Right atrium auricular region (tissue), 2 donors: ENCODE measurements around the gene GSK3B. TPM values are rescaled to one million over a fixed set of nuclear protein-coding genes. Genes with fewer than 3 reads are reported as not detected.

Experiments
- DNase-seq: peaks from one replicate; pipeline ENCODE4 v3.0.0-alpha.2; 2019; ENCODE audit warnings: low spot score
- H3K27ac ChIP-seq, 2 donors: fragments of 200-600 bp; sonication (generic); 1 replicate in 1 of 2; 2 replicates in 1 of 2; pipeline ENCODE4 v1.5.1; 2016 to 2019
- H3K27me3 ChIP-seq, 2 donors: fragments of 200-600 bp; sonication (generic); one replicate each; pipeline versions ENCODE4 v1.5.1 to v1.6.0; 2017 to 2019
- H3K36me3 ChIP-seq: fragments of 200-600 bp; sonication (generic); one replicate; pipeline ENCODE4 v1.5.1; 2016
- H3K4me1 ChIP-seq, 2 donors: fragments of 200-600 bp; sonication (generic); one replicate each; pipeline versions ENCODE4 v1.5.1 to v1.6.0; 2017 to 2019
- H3K4me3 ChIP-seq, 2 donors: fragments of 200-600 bp; sonication (generic); 1 replicate in 1 of 2; 2 replicates in 1 of 2; pipeline ENCODE4 v1.5.1; 2017 to 2019; ENCODE audit warnings: mild to moderate bottlenecking in 1 of 2, moderate library complexity in 1 of 2
- H3K9me3 ChIP-seq, 2 donors: fragments of 200-600 bp; sonication (generic); one replicate each; pipeline ENCODE4 v1.5.1; 2019
- CTCF ChIP-seq, 2 donors: fragments of 200-600 bp; sonication (generic); IDR thresholded peaks; one replicate each; pipeline ENCODE4 v1.5.1; 2019; ENCODE audit warnings: antibody characterized with exemption in 2 of 2
- total RNA-seq, 2 donors: library from RNA; depleted of rRNA; stranded (reverse); fragments of >200 nt; gene quantifications; one replicate each; pipeline ENCODE4 v1.1.0, GENCODE V29; 2016

Gene GSK3B
- total RNA-seq, 2 donors from 2014 or later, result 31.3 to 42.0 TPM

- TF ChIP-seq CTCF (IDR thresholded peaks at IDR 0.05), result no peak
- Histone ChIP-seq H3K9me3 (no peaks in the 10 kb centered on the region), H3K27ac (no peak overlapping the region), H3K27me3 (no peaks in the 10 kb centered on the region), H3K36me3 (no peaks in the 10 kb centered on the region), H3K4me3 (no peak overlapping the region), H3K4me1 (peaks cover 0 to 12% of the 10 kb centered on the region in 2 donors)
- DNase-seq, result no peak
These were observed 281.7 kb downstream of the GSK3B start for GRCh38 chr3:119812491-119813058.

GRCh38 chr3:119810018-119810435 lies 284.2 kb downstream of the GSK3B start:
- Histone ChIP-seq H3K4me3 (peak overlapping the region; percentile 33 to 58), H3K9me3 (no peaks in the 10 kb centered on the region), H3K4me1 (peaks cover 0 to 12% of the 10 kb centered on the region in 2 donors), H3K36me3 (no peaks in the 10 kb centered on the region), H3K27ac (no peak overlapping the region), H3K27me3 (no peaks in the 10 kb centered on the region)
- DNase-seq, result no peak
- no peak for TF ChIP-seq CTCF (IDR thresholded peaks at IDR 0.05)

GRCh38 chr3:119809249-119810017 lies 284.8 kb downstream of the GSK3B start:
- Histone ChIP-seq H3K4me3 (peak overlapping the region; percentile 33 to 58), H3K36me3 (no peaks in the 10 kb centered on the region), H3K9me3 (no peaks in the 10 kb centered on the region), H3K27ac (no peak overlapping the region), H3K27me3 (no peaks in the 10 kb centered on the region), H3K4me1 (peaks cover 0 to 12% of the 10 kb centered on the region in 2 donors)
- no peak for TF ChIP-seq CTCF (IDR thresholded peaks at IDR 0.05)
- no peak for DNase-seq

- no peak for DNase-seq
- no peak for TF ChIP-seq CTCF (IDR thresholded peaks at IDR 0.05)
- Histone ChIP-seq H3K27ac (no peak overlapping the region), H3K4me3 (no peak overlapping the region), H3K4me1 (peaks cover 0 to 12% of the 10 kb centered on the region in 2 donors), H3K36me3 (no peaks in the 10 kb centered on the region), H3K9me3 (no peaks in the 10 kb centered on the region), H3K27me3 (no peaks in the 10 kb centered on the region)
These were observed 285.4 kb downstream of the GSK3B start for GRCh38 chr3:119808843-119809242.

- H3K9me3 ChIP-seq, result no peaks in the 10 kb centered on the region
- H3K4me1 ChIP-seq, result peaks cover 0 to 12% of the 10 kb centered on the region in 2 donors
- TF ChIP-seq CTCF (IDR thresholded peaks at IDR 0.05), result no peak
- DNase-seq, result no peak
- no peaks in the 10 kb centered on the region for H3K27me3 ChIP-seq
- H3K27ac ChIP-seq, result no peak overlapping the region
- no peaks in the 10 kb centered on the region for H3K36me3 ChIP-seq
- H3K4me3 ChIP-seq, result no peak overlapping the region
These were observed 286.0 kb downstream of the GSK3B start for GRCh38 chr3:119808244-119808643.
